Skeletal muscle cell (primary cell): Measurements from ENCODE around the gene E4F1.
"Not testable (repeated sequence)": the region's sequence is repeated elsewhere in the genome, so short reads cannot be mapped to it uniquely, and the experiment has no call there.

Experiments used
- DNase-seq: peaks from one replicate; pipeline ENCODE4 v3.0.0-alpha.2; 2010; ENCODE audit warnings: low read depth
- H3K4me3 ChIP-seq: 2 replicates; pipeline ENCODE4 v1.5.1; 2011; ENCODE audit warnings: low read depth, mild to moderate bottlenecking, control low read depth, low read length, moderate library complexity

E4F1 gene

GRCh38 chr16:2187212-2187611 is 36.2 kb upstream of the E4F1 start:
- no peak for DNase-seq
- H3K4me3 ChIP-seq = no peak overlapping the region

- DNase-seq = no peak
- H3K4me3 ChIP-seq = no peak overlapping the region
Measured at GRCh38 chr16:2188395-2188794, 35.0 kb upstream of the E4F1 start.

- H3K4me3 ChIP-seq = no peak overlapping the region
- no peak for DNase-seq
Measured at GRCh38 chr16:2189252-2189893, 34.0 kb upstream of the E4F1 start.

- no peak for DNase-seq
- no peak overlapping the region for H3K4me3 ChIP-seq
Measured at GRCh38 chr16:2190002-2190658, 33.3 kb upstream of the E4F1 start.

GRCh38 chr16:2190659-2191445 is 32.5 kb upstream of the E4F1 start:
- no peak overlapping the region for H3K4me3 ChIP-seq
- DNase-seq = no peak

GRCh38 chr16:2191446-2191706 is 32.0 kb upstream of the E4F1 start:
- no peak overlapping the region for H3K4me3 ChIP-seq

GRCh38 chr16:2194166-2194834 is 29.1 kb upstream of the E4F1 start:
- no peak overlapping the region for H3K4me3 ChIP-seq
- DNase-seq = no peak

More at GRCh38 chr16:2191446-2191706, 32.0 kb upstream of the E4F1 start:
- no peak for DNase-seq

GRCh38 chr16:2194852-2195321 is 28.5 kb upstream of the E4F1 start:
- H3K4me3 ChIP-seq = no peak overlapping the region
- DNase-seq = no peak

GRCh38 chr16:2195322-2196161 is 27.8 kb upstream of the E4F1 start:
- peak overlapping the region; percentile 41 for H3K4me3 ChIP-seq

GRCh38 chr16:2196162-2196980 is 27.0 kb upstream of the E4F1 start, which contains the start of gene CASKIN1:
CASKIN1 (minus strand) TSS chr16:2196605; CDS start chr16:2196432, 173 bp downstream.
- no peak for DNase-seq
- peak within 1 kb of the TSS; percentile 41 for H3K4me3 ChIP-seq

More at GRCh38 chr16:2195322-2196161, 27.8 kb upstream of the E4F1 start:
- DNase-seq = no peak

- peak overlapping the region; percentile 15 for H3K4me3 ChIP-seq
- DNase-seq = no peak
Measured at GRCh38 chr16:2196981-2197511, 26.3 kb upstream of the E4F1 start.

GRCh38 chr16:2197765-2198164 is 25.6 kb upstream of the E4F1 start:
- no peak overlapping the region for H3K4me3 ChIP-seq
- DNase-seq = no peak

- no peak for DNase-seq
Measured at GRCh38 chr16:2198283-2198682, 25.1 kb upstream of the E4F1 start.

GRCh38 chr16:2199095-2199494 is 24.3 kb upstream of the E4F1 start:
- no peak for DNase-seq

More at GRCh38 chr16:2198283-2198682, 25.1 kb upstream of the E4F1 start:
- no peak overlapping the region for H3K4me3 ChIP-seq

GRCh38 chr16:2199621-2200139 is 23.7 kb upstream of the E4F1 start:
- no peak for DNase-seq
- no peak overlapping the region for H3K4me3 ChIP-seq

More at GRCh38 chr16:2199095-2199494, 24.3 kb upstream of the E4F1 start:
- no peak overlapping the region for H3K4me3 ChIP-seq

- DNase-seq = no peak
- H3K4me3 ChIP-seq = no peak overlapping the region
Measured at GRCh38 chr16:2200313-2200712, 23.1 kb upstream of the E4F1 start.

- not testable (repeated sequence) for DNase-seq, H3K4me3 ChIP-seq
Measured at GRCh38 chr16:2203119-2203688, 20.2 kb upstream of the E4F1 start.
